ENCODE data around the gene MRC1.

The MRC1 gene

GRCh38 chr10:17914169-17915045 is 105.3 kb downstream of the MRC1 start:
- no peak overlapping the region for H3K4me3 ChIP-seq (ENCODE audit: low read depth, low read length, poor library complexity, severe bottlenecking)
- no peaks in the 10 kb centered on the region for H3K27me3 ChIP-seq (ENCODE audit: insufficient read depth, low read length)
- no peak overlapping the region for H2AFZ ChIP-seq (ENCODE audit: low read length)
- H3K9me3 ChIP-seq (ENCODE audit: low read length) = no peaks in the 10 kb centered on the region
- no peaks in the 10 kb centered on the region for H4K20me1 ChIP-seq (ENCODE audit: insufficient read depth, low read length)
- H3K9me2 ChIP-seq (ENCODE audit: low read depth, low read length) = no peaks in the 10 kb centered on the region
- TF ChIP-seq EZH2 (IDR thresholded peaks at IDR 0.05; ENCODE audit: borderline replicate concordance, low read length) (no peak), CTCF (IDR thresholded peaks at IDR 0.05; ENCODE audit: low read length) (no peak)
- no peaks in the 10 kb centered on the region for H3K79me2 ChIP-seq (ENCODE audit: insufficient read depth, low read length)
- H3K4me2 ChIP-seq (ENCODE audit: low read length) = no peak overlapping the region
- no peaks in the 10 kb centered on the region for H3K4me1 ChIP-seq (ENCODE audit: insufficient read depth, low read length, severe bottlenecking)
- no peak overlapping the region for H3K9ac ChIP-seq (ENCODE audit: low read length)
- H3F3A ChIP-seq (ENCODE audit: insufficient read depth, low read length) = no peaks in the 10 kb centered on the region
- no peaks in the 10 kb centered on the region for H3K36me3 ChIP-seq (ENCODE audit: insufficient read depth, low read length)
- H3K27ac ChIP-seq (ENCODE audit: low read depth, low read length, poor library complexity, severe bottlenecking) = no peak overlapping the region

- H3K9me2 ChIP-seq (ENCODE audit: low read depth, low read length) = no peaks in the 10 kb centered on the region
- TF ChIP-seq EZH2 (IDR thresholded peaks at IDR 0.05; ENCODE audit: borderline replicate concordance, low read length) (no peak), CTCF (IDR thresholded peaks at IDR 0.05; ENCODE audit: low read length) (no peak)
- H3F3A ChIP-seq (ENCODE audit: insufficient read depth, low read length) = no peaks in the 10 kb centered on the region
- no peak overlapping the region for H2AFZ ChIP-seq (ENCODE audit: low read length)
- no peaks in the 10 kb centered on the region for H3K4me1 ChIP-seq (ENCODE audit: insufficient read depth, low read length, severe bottlenecking)
- no peak overlapping the region for H3K9ac ChIP-seq (ENCODE audit: low read length)
- H3K27ac ChIP-seq (ENCODE audit: low read depth, low read length, poor library complexity, severe bottlenecking) = no peak overlapping the region
- no peaks in the 10 kb centered on the region for H3K79me2 ChIP-seq (ENCODE audit: insufficient read depth, low read length)
- H3K4me3 ChIP-seq (ENCODE audit: low read depth, low read length, poor library complexity, severe bottlenecking) = no peak overlapping the region
- H3K27me3 ChIP-seq (ENCODE audit: insufficient read depth, low read length) = no peaks in the 10 kb centered on the region
- no peaks in the 10 kb centered on the region for H3K36me3 ChIP-seq (ENCODE audit: insufficient read depth, low read length)
- no peaks in the 10 kb centered on the region for H3K9me3 ChIP-seq (ENCODE audit: low read length)
- H4K20me1 ChIP-seq (ENCODE audit: insufficient read depth, low read length) = no peaks in the 10 kb centered on the region
- H3K4me2 ChIP-seq (ENCODE audit: low read length) = no peak overlapping the region
Measured at GRCh38 chr10:17915181-17915580, 106.0 kb downstream of the MRC1 start.

GRCh38 chr10:17918187-17918903 is 109.2 kb downstream of the MRC1 start:
- Histone ChIP-seq H3K4me1 (ENCODE audit: insufficient read depth, low read length, severe bottlenecking) (no peaks in the 10 kb centered on the region), H3F3A (ENCODE audit: insufficient read depth, low read length) (no peaks in the 10 kb centered on the region), H3K9me3 (ENCODE audit: low read length) (no peaks in the 10 kb centered on the region), H4K20me1 (ENCODE audit: insufficient read depth, low read length) (no peaks in the 10 kb centered on the region), H3K4me3 (ENCODE audit: low read depth, low read length, poor library complexity, severe bottlenecking) (no peak overlapping the region), H3K9ac (ENCODE audit: low read length) (no peak overlapping the region), H3K36me3 (ENCODE audit: insufficient read depth, low read length) (no peaks in the 10 kb centered on the region), H3K27ac (ENCODE audit: low read depth, low read length, poor library complexity, severe bottlenecking) (no peak overlapping the region), H3K79me2 (ENCODE audit: insufficient read depth, low read length) (no peaks in the 10 kb centered on the region), H3K4me2 (ENCODE audit: low read length) (no peak overlapping the region), H2AFZ (ENCODE audit: low read length) (no peak overlapping the region), H3K27me3 (ENCODE audit: insufficient read depth, low read length) (no peaks in the 10 kb centered on the region), H3K9me2 (ENCODE audit: low read depth, low read length) (no peaks in the 10 kb centered on the region)
- TF ChIP-seq EZH2 (IDR thresholded peaks at IDR 0.05; ENCODE audit: borderline replicate concordance, low read length) (no peak), CTCF (IDR thresholded peaks at IDR 0.05; ENCODE audit: low read length) (no peak)

Data from OCI-LY1 (cell line).